ENCODE results near the gene UGDH.

The UGDH gene

GRCh38 chr4:39559626-39560025 lies 32.4 kb upstream of the UGDH start:
- no peaks in the 10 kb centered on the region for H3K27me3 ChIP-seq (ENCODE audit: low read length)
- no peak overlapping the region for H3K9ac ChIP-seq (ENCODE audit: low read length)
- peaks cover 9% of the 10 kb centered on the region; the same call in 1 of the 2 replicates for H3F3A ChIP-seq (ENCODE audit: insufficient read depth)
- no peak for TF ChIP-seq CTCF (IDR thresholded peaks at IDR 0.05; ENCODE audit: insufficient read depth, low read length, poor library complexity, severe bottlenecking)
- no peak for TF ChIP-seq EZH2phosphoT487 (conservative IDR thresholded peaks at IDR 0.05; ENCODE audit: low read length)
- H3K27ac ChIP-seq (ENCODE audit: low read depth, low read length): no peak overlapping the region
- no peak overlapping the region for H2AFZ ChIP-seq (ENCODE audit: low read depth, low read length, severe bottlenecking)
- no peak overlapping the region for H3K4me3 ChIP-seq (ENCODE audit: insufficient read depth, low read length, poor library complexity, severe bottlenecking)
- H3K9me3 ChIP-seq (ENCODE audit: insufficient read depth, low read length): no peaks in the 10 kb centered on the region
- no peaks in the 10 kb centered on the region for H4K20me1 ChIP-seq (ENCODE audit: low read depth, low read length)
- no peaks in the 10 kb centered on the region for H3K9me2 ChIP-seq (replicated peaks; ENCODE audit: insufficient read depth, low read length)
- H3K36me3 ChIP-seq (ENCODE audit: low read length): peaks cover 34% of the 10 kb centered on the region
- no peak overlapping the region for H3K4me2 ChIP-seq (ENCODE audit: low read depth, low read length, poor library complexity, severe bottlenecking)
- peaks cover 38% of the 10 kb centered on the region for H3K79me2 ChIP-seq (ENCODE audit: insufficient read depth, low read length)

DNA sequence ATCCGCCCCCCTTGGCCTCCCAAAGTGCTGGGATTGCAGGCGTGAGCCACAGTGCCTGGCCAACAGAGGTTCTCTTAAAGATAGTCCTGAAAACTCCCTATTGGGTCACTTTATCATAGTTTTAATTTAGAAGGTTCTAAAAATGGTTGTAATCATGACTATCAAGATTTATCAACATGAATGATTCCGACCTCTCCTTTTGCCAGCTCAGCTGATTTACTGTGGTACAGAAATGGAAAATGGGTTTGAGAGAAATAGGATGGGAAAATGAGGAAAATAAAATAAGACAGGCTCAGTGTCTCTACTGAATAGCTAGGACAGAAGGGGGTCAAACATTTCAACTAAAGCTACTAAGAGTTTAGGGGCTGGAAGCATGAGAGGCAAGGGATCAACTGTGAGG lies 28.2 kb upstream of the UGDH start:
- no peak overlapping the region for H3K27ac ChIP-seq (ENCODE audit: low read depth, low read length)

GRCh38 chr4:39548425-39549067 lies 21.3 kb upstream of the UGDH start:
- peaks cover 25% of the 10 kb centered on the region for H3K36me3 ChIP-seq (ENCODE audit: low read length)
- H3K27me3 ChIP-seq (ENCODE audit: low read length): no peaks in the 10 kb centered on the region
- H2AFZ ChIP-seq (ENCODE audit: low read depth, low read length, severe bottlenecking): no peak overlapping the region
- no peaks in the 10 kb centered on the region for H3K79me2 ChIP-seq (ENCODE audit: insufficient read depth, low read length)
- no peak overlapping the region for H3K9ac ChIP-seq (ENCODE audit: low read length)
- H3K4me3 ChIP-seq (ENCODE audit: insufficient read depth, low read length, poor library complexity, severe bottlenecking): no peak overlapping the region
- peaks cover 6% of the 10 kb centered on the region; the same call in 1 of the 2 replicates for H4K20me1 ChIP-seq (ENCODE audit: low read depth, low read length)
- H3K9me3 ChIP-seq (ENCODE audit: insufficient read depth, low read length): no peaks in the 10 kb centered on the region
- TF ChIP-seq CTCF (IDR thresholded peaks at IDR 0.05; ENCODE audit: insufficient read depth, low read length, poor library complexity, severe bottlenecking) (no peak), EZH2phosphoT487 (conservative IDR thresholded peaks at IDR 0.05; ENCODE audit: low read length) (no peak)
- H3K27ac ChIP-seq (ENCODE audit: low read depth, low read length): no peak overlapping the region
- H3K9me2 ChIP-seq (replicated peaks; ENCODE audit: insufficient read depth, low read length): no peaks in the 10 kb centered on the region
- H3K4me2 ChIP-seq (ENCODE audit: low read depth, low read length, poor library complexity, severe bottlenecking): no peak overlapping the region
- peaks cover 45% of the 10 kb centered on the region for H3F3A ChIP-seq (ENCODE audit: insufficient read depth)

More for the DNA sequence above, 28.2 kb upstream of the UGDH start:
- Histone ChIP-seq H4K20me1 (ENCODE audit: low read depth, low read length) (peaks cover 6% of the 10 kb centered on the region; the same call in 1 of the 2 replicates), H3K9me3 (ENCODE audit: insufficient read depth, low read length) (no peaks in the 10 kb centered on the region), H2AFZ (ENCODE audit: low read depth, low read length, severe bottlenecking) (no peak overlapping the region), H3K4me3 (ENCODE audit: insufficient read depth, low read length, poor library complexity, severe bottlenecking) (no peak overlapping the region), H3K36me3 (ENCODE audit: low read length) (peaks cover 46% of the 10 kb centered on the region), H3K9ac (ENCODE audit: low read length) (no peak overlapping the region), H3K27me3 (ENCODE audit: low read length) (no peaks in the 10 kb centered on the region), H3K9me2 (replicated peaks; ENCODE audit: insufficient read depth, low read length) (no peaks in the 10 kb centered on the region), H3F3A (ENCODE audit: insufficient read depth) (peaks cover 21% of the 10 kb centered on the region), H3K79me2 (ENCODE audit: insufficient read depth, low read length) (peaks cover 14% of the 10 kb centered on the region; the same call in 1 of the 2 replicates), H3K4me2 (ENCODE audit: low read depth, low read length, poor library complexity, severe bottlenecking) (no peak overlapping the region)
- TF ChIP-seq EZH2phosphoT487 (conservative IDR thresholded peaks at IDR 0.05; ENCODE audit: low read length): no peak
- TF ChIP-seq CTCF (IDR thresholded peaks at IDR 0.05; ENCODE audit: insufficient read depth, low read length, poor library complexity, severe bottlenecking): no peak

All from SU-DHL-6 (cell line).